CD14-positive monocyte (primary cell): ENCODE results near the gene IL16. TPM values are rescaled to one million over a fixed set of nuclear protein-coding genes. Genes with fewer than 3 reads are reported as not detected.
A peak's percentile ranks its signal among the peaks of the same experiment; 100 is the strongest.

Experiments
- DNase-seq, 3 donors: peaks; one replicate each; pipeline ENCODE4 v3.0.0-alpha.2; 2011 to 2022
- H2AFZ ChIP-seq: 2 replicates; pipeline ENCODE4 v1.6.0; 2012; ENCODE audit warnings: mild to moderate bottlenecking, low read depth, low read length, inconsistent platforms; ENCODE audit not compliant: insufficient read depth, poor library complexity, severe bottlenecking
- H3K27ac ChIP-seq, 2 donors: 1 replicate in 1 of 2; 2 replicates in 1 of 2; pipeline ENCODE4 v1.5.1; 2012 to 2013; ENCODE audit warnings: low read length in 2 of 2, control low read depth in 1 of 2, inconsistent platforms in 1 of 2, low read depth in 1 of 2, mild to moderate bottlenecking in 1 of 2
- H3K27me3 ChIP-seq, 2 donors: one replicate each; pipeline versions ENCODE4 v1.6.0 to v1.6.1; 2011 to 2013; ENCODE audit warnings: low read length in 2 of 2; ENCODE audit not compliant: control insufficient read depth in 2 of 2, insufficient read depth in 2 of 2
- H3K36me3 ChIP-seq, 2 donors: replicated peaks in 1 of 2; 1 replicate in 1 of 2; 2 replicates in 1 of 2; pipeline versions ENCODE4 v1.5.1 to v1.6.1; 2012 to 2013; ENCODE audit warnings: low read length in 2 of 2, control low read depth in 1 of 2, inconsistent platforms in 1 of 2, mild to moderate bottlenecking in 1 of 2; ENCODE audit not compliant: insufficient read depth in 2 of 2, control insufficient read depth in 1 of 2
- H3K4me1 ChIP-seq, 2 donors: 1 replicate in 1 of 2; 2 replicates in 1 of 2; pipeline versions ENCODE4 v1.5.1 to v1.6.1; 2012 to 2013; ENCODE audit warnings: low read length in 2 of 2, control low read depth in 1 of 2, inconsistent platforms in 1 of 2, mild to moderate bottlenecking in 1 of 2, moderate library complexity in 1 of 2; ENCODE audit not compliant: insufficient read depth in 2 of 2, control insufficient read depth in 1 of 2
- H3K4me2 ChIP-seq: replicated peaks from 2 replicates; pipeline ENCODE3; 2012; ENCODE audit warnings: low read length, moderate library complexity, mild to moderate bottlenecking; ENCODE audit not compliant: poor library complexity, severe bottlenecking; ENCODE audit errors: extremely low read depth
- H3K4me3 ChIP-seq, 3 experiments: fragments of 200-600 bp in 1 of 3; sonication (generic) in 1 of 3; replicated peaks in 1 of 3; 1 replicate in 2 of 3; 2 replicates in 1 of 3; pipeline ENCODE4 v1.5.1; 2011 to 2013; ENCODE audit warnings: low read length in 3 of 3, mild to moderate bottlenecking in 3 of 3, control low read depth in 2 of 3, low read depth in 2 of 3, inconsistent platforms in 1 of 3, moderate library complexity in 1 of 3
- H3K79me2 ChIP-seq: 2 replicates; pipeline ENCODE4 v1.6.0; 2012; ENCODE audit warnings: mild to moderate bottlenecking, control low read depth, inconsistent platforms, low read length, moderate library complexity; ENCODE audit not compliant: insufficient read depth
- H3K9ac ChIP-seq: 2 replicates; pipeline ENCODE4 v1.6.0; 2017; ENCODE audit warnings: low read length, mild to moderate bottlenecking; ENCODE audit not compliant: insufficient read depth, poor library complexity, severe bottlenecking
- H3K9me3 ChIP-seq, 2 donors: replicated peaks in 1 of 2; 1 replicate in 1 of 2; 2 replicates in 1 of 2; pipeline versions ENCODE4 v1.5.1 to v1.6.1; 2012 to 2013; ENCODE audit warnings: low read length in 2 of 2, control low read depth in 1 of 2; ENCODE audit not compliant: control insufficient read depth in 1 of 2, insufficient read depth in 1 of 2
- H4K20me1 ChIP-seq: 2 replicates; pipeline ENCODE4 v1.6.0; 2012; ENCODE audit warnings: mild to moderate bottlenecking, low read length, control low read depth, moderate library complexity; ENCODE audit not compliant: insufficient read depth
- H3K27ac Mint-ChIP-seq, 7 donors: one replicate each; pipeline ENCODE4 v1.8.0; 2020; ENCODE audit warnings: mild to moderate bottlenecking in 7 of 7, mixed read lengths in 7 of 7, moderate library complexity in 6 of 7, inconsistent platforms in 2 of 7
- H3K27me3 Mint-ChIP-seq, 3 donors: one replicate each; pipeline ENCODE4 v1.8.0; 2021 to 2022; ENCODE audit warnings: low read depth in 3 of 3, mild to moderate bottlenecking in 3 of 3, mixed read lengths in 3 of 3, moderate library complexity in 3 of 3, inconsistent platforms in 1 of 3
- H3K36me3 Mint-ChIP-seq, 2 donors: one replicate each; pipeline ENCODE4 v1.8.0; 2020; ENCODE audit warnings: mixed read lengths in 2 of 2, inconsistent platforms in 1 of 2, mild to moderate bottlenecking in 1 of 2
- H3K4me1 Mint-ChIP-seq: one replicate; pipeline ENCODE4 v1.8.0; 2020; ENCODE audit warnings: mild to moderate bottlenecking, mixed read lengths
- H3K4me3 Mint-ChIP-seq, 2 donors: one replicate each; pipeline ENCODE4 v1.8.0; 2020; ENCODE audit warnings: mild to moderate bottlenecking in 2 of 2, mixed read lengths in 2 of 2, moderate library complexity in 1 of 2
- H3K9me3 Mint-ChIP-seq, 7 donors: one replicate each; pipeline ENCODE4 v1.8.0; 2020 to 2022; ENCODE audit warnings: mixed read lengths in 7 of 7, mild to moderate bottlenecking in 6 of 7, moderate library complexity in 6 of 7, inconsistent platforms in 2 of 7
- CTCF ChIP-seq: fragments of 200-600 bp; IDR thresholded peaks from one replicate; pipeline ENCODE4 v1.8.0; 2022; ENCODE audit warnings: antibody characterized with exemption, mild to moderate bottlenecking
- WGBS: methylation state at CpG from one replicate; pipeline ENCODE4 v1.1.5; 2013; ENCODE audit warnings: missing lambda C conversion rate; ENCODE audit not compliant: insufficient coverage; 5-methylcytosine and 5-hydroxymethylcytosine counted together
- intact Hi-C, 2 donors: fragments of 100-400 bp; cut with micrococcal nuclease; formaldehyde crosslinking; loops; one replicate each; pipeline versions ENCODE4 v1.15.0 to v1.15.1; 2023
- polyA plus RNA-seq, 3 donors: library from polyadenylated mRNA; depleted of rRNA in 1 of 3; unstranded in 2 of 3; stranded (reverse) in 1 of 3; fragments of 300-500 nt in 2 of 3; fragments of >200 nt in 1 of 3; fragmentation: Illumina TruSeq in 2 of 3; gene quantifications; 1 replicate in 2 of 3; 2 replicates in 1 of 3; pipeline ENCODE4 v1.2.3, GENCODE V29; 2012 to 2021

The IL16 gene
- polyA plus RNA-seq, 3 donors = 64.8 to 95.1 (median 71.5) TPM

- peak overlapping the region; percentile 97 to 99 for H3K4me3 Mint-ChIP-seq
- no peak overlapping the region for H2AFZ ChIP-seq
- peak overlapping the region; percentile 84 for H3K9ac ChIP-seq
- H3K4me1 Mint-ChIP-seq = peaks cover 99% of the 10 kb centered on the region
- H3K9me3 ChIP-seq = no peaks in the 10 kb centered on the region
- H3K9me3 Mint-ChIP-seq = no peaks in the 10 kb centered on the region
- 16% methylated on average over 6 of the region's 6 CpGs for WGBS
- peaks cover 0 to 7% (median 2%) of the 10 kb centered on the region in 3 donors for H3K27me3 Mint-ChIP-seq
- H3K27ac ChIP-seq = peak overlapping the region; percentile 92 to 97
- H3K4me2 ChIP-seq = peak overlapping the region; percentile 91
- peak overlapping the region; percentile 67 to 91 (median 78) for H3K4me3 ChIP-seq
- H3K27me3 ChIP-seq = no peaks in the 10 kb centered on the region
- peaks cover 58% of the 10 kb centered on the region for H4K20me1 ChIP-seq
- H3K27ac Mint-ChIP-seq = peak overlapping the region; percentile 98 to 99 (median 99)
- peaks cover 29 to 39% of the 10 kb centered on the region in 2 donors for H3K36me3 ChIP-seq
- H3K4me1 ChIP-seq = peaks cover 95 to 100% of the 10 kb centered on the region in 2 donors
- intact Hi-C loops = loop anchor here in 1 of 2 donors (5.0 to 10.0 kb wide), 2 partner anchors 34 to 294 kb away; partner anchors contain the start of gene TLNRD1
- no peak for TF ChIP-seq CTCF
- no peak for DNase-seq
- H3K79me2 ChIP-seq = peaks cover 82% of the 10 kb centered on the region
- peaks cover 46 to 57% of the 10 kb centered on the region in 2 donors for H3K36me3 Mint-ChIP-seq
Observed at GRCh38 chr15:81298611-81299010, 101.9 kb downstream of the IL16 start.

DNA sequence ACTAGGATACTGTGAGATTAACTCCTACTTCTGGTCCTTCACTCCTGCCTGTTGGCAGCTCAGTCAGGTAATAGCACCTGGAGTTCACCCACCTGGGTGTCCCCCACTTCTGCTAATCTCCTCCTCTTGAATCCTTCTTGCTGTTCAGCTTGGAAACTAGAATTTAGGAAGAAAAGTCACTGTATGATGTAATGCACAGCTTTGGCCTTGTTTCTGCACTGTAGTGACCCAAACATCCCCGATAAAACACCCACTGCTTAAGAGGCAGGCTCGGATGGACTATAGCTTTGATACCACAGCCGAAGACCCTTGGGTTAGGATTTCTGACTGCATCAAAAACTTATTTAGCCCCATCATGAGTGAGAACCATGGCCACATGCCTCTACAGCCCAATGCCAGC lies 102.5 kb downstream of the IL16 start:
- Histone ChIP-seq H3K4me1 (peaks cover 95 to 100% of the 10 kb centered on the region in 2 donors), H4K20me1 (peaks cover 63% of the 10 kb centered on the region), H3K27ac (peak overlapping the region; percentile 92 to 97), H3K79me2 (peaks cover 83% of the 10 kb centered on the region), H3K9me3 (no peaks in the 10 kb centered on the region), H3K36me3 (peaks cover 34 to 43% of the 10 kb centered on the region in 2 donors), H3K27me3 (no peaks in the 10 kb centered on the region), H3K9ac (peak overlapping the region; percentile 84), H2AFZ (no peak overlapping the region), H3K4me3 (peak overlapping the region; percentile 67 to 91 (median 78)), H3K4me2 (peak overlapping the region; percentile 91)
- DNase-seq = no peak
- TF ChIP-seq CTCF = no peak
- peak overlapping the region; percentile 97 to 99 for H3K4me3 Mint-ChIP-seq
- no peaks in the 10 kb centered on the region for H3K9me3 Mint-ChIP-seq
- peaks cover 0 to 7% (median 2%) of the 10 kb centered on the region in 3 donors for H3K27me3 Mint-ChIP-seq
- H3K4me1 Mint-ChIP-seq = peaks cover 99% of the 10 kb centered on the region
- peak overlapping the region; percentile 98 to 99 (median 99) for H3K27ac Mint-ChIP-seq
- peaks cover 51 to 62% of the 10 kb centered on the region in 2 donors for H3K36me3 Mint-ChIP-seq
- intact Hi-C loops = loop anchor here in 1 of 2 donors (5.0 to 10.0 kb wide), 2 partner anchors 33 to 294 kb away; partner anchors contain the start of gene TLNRD1
- 60% methylated on average over 1 of the region's 3 CpGs for WGBS
